ENCODE data around the gene CWC15.
"Not testable (repeated sequence)": the region's sequence is repeated elsewhere in the genome, so short reads cannot be mapped to it uniquely, and the experiment has no call there.

Gene CWC15

GRCh38 chr11:94973099-94973968 lies at the start of gene CWC15, which contains the start of gene KDM4D:
TSS of gene CWC15 (minus strand) at chr11:94973556. CDS start at chr11:94972185, 1,371 bp downstream.
TSS of gene KDM4D (plus strand) at chr11:94973709. CDS start at chr11:94997373, 23,664 bp downstream.
- peak; percentile 94 to 96 for DNase-seq

GRCh38 chr11:95021468-95021867 lies 48.1 kb upstream of the CWC15 start:
- DNase-seq: not testable (repeated sequence)

- DNase-seq: no peak
Observed at GRCh38 chr11:95016139-95016538, 42.8 kb upstream of the CWC15 start.

GRCh38 chr11:95014184-95014821 lies 40.9 kb upstream of the CWC15 start:
- DNase-seq: no peak

GRCh38 chr11:95011376-95011775 lies 38.0 kb upstream of the CWC15 start:
- no peak for DNase-seq

- no peak for DNase-seq
Observed at GRCh38 chr11:95005642-95006041, 32.3 kb upstream of the CWC15 start.

GRCh38 chr11:95003716-95004115 lies 30.4 kb upstream of the CWC15 start:
- no peak for DNase-seq

- no peak for DNase-seq
Observed at GRCh38 chr11:94998285-94998684, 24.9 kb upstream of the CWC15 start.

- DNase-seq: no peak
Observed at GRCh38 chr11:94997437-94997836, 24.1 kb upstream of the CWC15 start.

GRCh38 chr11:94993400-94993943 lies 20.1 kb upstream of the CWC15 start:
- DNase-seq: no peak

GRCh38 chr11:94988748-94989147 lies 15.4 kb upstream of the CWC15 start:
- DNase-seq: no peak

GRCh38 chr11:94987378-94987777 lies 14.0 kb upstream of the CWC15 start:
- no peak for DNase-seq

GRCh38 chr11:94975599-94975998 lies 2.2 kb upstream of the CWC15 start:
- no peak for DNase-seq

GRCh38 chr11:94974178-94974577 lies 822 bp upstream of the CWC15 start:
- no peak for DNase-seq

- DNase-seq: no peak
Observed at GRCh38 chr11:94972700-94973098, 657 bp downstream of the CWC15 start.

GRCh38 chr11:94968334-94968958 lies 4.9 kb downstream of the CWC15 start:
- DNase-seq: no peak

GRCh38 chr11:94964934-94965333 lies 8.4 kb downstream of the CWC15 start:
- DNase-seq: no peak

GRCh38 chr11:94961255-94961654 lies 12.1 kb downstream of the CWC15 start:
- DNase-seq: no peak

GRCh38 chr11:94960488-94960887 lies 12.9 kb downstream of the CWC15 start:
- no peak for DNase-seq

- DNase-seq: no peak
Observed at GRCh38 chr11:94959179-94959578, 14.2 kb downstream of the CWC15 start.

- no peak for DNase-seq
Observed at GRCh38 chr11:94958121-94958696, 15.1 kb downstream of the CWC15 start.

- DNase-seq: no peak
Observed at GRCh38 chr11:94956963-94957362, 16.4 kb downstream of the CWC15 start.

GRCh38 chr11:94954753-94955152 lies 18.6 kb downstream of the CWC15 start:
- no peak for DNase-seq
